Hematopoietic multipotent progenitor cell (in vitro differentiated cells): ENCODE data around the gene C9orf152. TPM values are rescaled to one million over a fixed set of nuclear protein-coding genes. Genes with fewer than 3 reads are reported as not detected.

Experiments
- DNase-seq, 3 donors: peaks; one replicate each; pipeline ENCODE4 v3.0.0-alpha.2; 2011 to 2015; ENCODE audit warnings: low read depth in 2 of 3, low spot score in 2 of 3
- total RNA-seq: library from RNA; depleted of rRNA; stranded (reverse); fragments of >200 nt; gene quantifications from one replicate; pipeline ENCODE4 v1.2.3, GENCODE V29; 2012

Gene C9orf152
- total RNA-seq, 1 donor: 0.27 TPM

GRCh38 chr9:110183208-110184145, 24.5 kb downstream of the C9orf152 start:
- DNase-seq: peak in 2 of 3 donors; percentile 69 to 90

GRCh38 chr9:110180511-110181434, 27.2 kb downstream of the C9orf152 start:
- DNase-seq: no peak

- DNase-seq: peak in 1 of 3 donors; percentile 50
These were observed 28.2 kb downstream of the C9orf152 start for GRCh38 chr9:110179734-110180133.

GRCh38 chr9:110178281-110178680, 29.7 kb downstream of the C9orf152 start:
- DNase-seq: no peak

GRCh38 chr9:110175275-110175968, 32.5 kb downstream of the C9orf152 start:
- no peak for DNase-seq

- DNase-seq: no peak
These were observed 34.7 kb downstream of the C9orf152 start for GRCh38 chr9:110173322-110173642.

- peak in 1 of 3 donors; percentile 35 for DNase-seq
These were observed 37.4 kb downstream of the C9orf152 start for GRCh38 chr9:110170357-110171257.

- no peak for DNase-seq
These were observed 39.5 kb downstream of the C9orf152 start for GRCh38 chr9:110168486-110168885.

- DNase-seq: no peak
These were observed 46.0 kb downstream of the C9orf152 start for GRCh38 chr9:110161940-110162339.

GRCh38 chr9:110160685-110161084, 47.3 kb downstream of the C9orf152 start:
- DNase-seq: no peak

GRCh38 chr9:110160123-110160522, 47.8 kb downstream of the C9orf152 start:
- DNase-seq: no peak

- no peak for DNase-seq
These were observed 49.9 kb downstream of the C9orf152 start for GRCh38 chr9:110157823-110158664.

GRCh38 chr9:110156902-110157301, 51.1 kb downstream of the C9orf152 start:
- peak in 2 of 3 donors; percentile 76 to 93 for DNase-seq

GRCh38 chr9:110156416-110156815, 51.5 kb downstream of the C9orf152 start:
- DNase-seq: no peak

- no peak for DNase-seq
These were observed 52.2 kb downstream of the C9orf152 start for GRCh38 chr9:110155751-110156150.

GRCh38 chr9:110153431-110153830, 54.5 kb downstream of the C9orf152 start:
- DNase-seq: no peak

- peak in 2 of 3 donors; percentile 66 to 82 for DNase-seq
These were observed 55.1 kb downstream of the C9orf152 start for GRCh38 chr9:110152704-110153374.
